Testis (tissue), 2 donors: ENCODE measurements around the gene UPK3BL2.
"Not testable (repeated sequence)": the region's sequence is repeated elsewhere in the genome, so short reads cannot be mapped to it uniquely, and the experiment has no call there.

Experiments used
- CTCF ChIP-seq, 3 experiments: fragments of 450-650 bp in 2 of 3; fragments of 200-600 bp in 1 of 3; sonication (generic) in 1 of 3; IDR thresholded peaks; one replicate each; pipeline ENCODE4 v1.5.1; 2016 to 2019; ENCODE audit warnings: antibody characterized with exemption in 3 of 3, mild to moderate bottlenecking in 2 of 3, moderate library complexity in 1 of 3
- POLR2A ChIP-seq: fragments of 450-650 bp; IDR thresholded peaks from one replicate; pipeline ENCODE4 v1.6.1; 2017; ENCODE audit warnings: antibody characterized with exemption, mild to moderate bottlenecking, moderate library complexity

GRCh38 chr7:102494026-102494425 lies 49.5 kb downstream of the UPK3BL2 start:
- TF ChIP-seq CTCF (IDR thresholded peaks at IDR 0.05); POLR2A: not testable (repeated sequence)
